HCT116 (cell line): Measurements from ENCODE around the gene PCDH10.

ENCODE experiments used
- ATF3 ChIP-seq: IDR thresholded peaks from 2 replicates; pipeline ENCODE4 v1.6.1; 2012
- CEBPB ChIP-seq: IDR thresholded peaks from 2 replicates; pipeline ENCODE4 v1.6.1; 2012; ENCODE audit warnings: low read depth
- CTCF ChIP-seq, 3 experiments: fragments of 200-600 bp in 1 of 3; sonication (generic) in 1 of 3; IDR thresholded peaks in 2 of 3; conservative IDR thresholded peaks in 1 of 3; 2 replicates each; pipeline ENCODE4 v1.5.1; 2012 to 2017; ENCODE audit warnings: low read depth in 2 of 3, low read length in 2 of 3, antibody characterized with exemption in 1 of 3, borderline replicate concordance in 1 of 3, control low read depth in 1 of 3, mild to moderate bottlenecking in 1 of 3, mixed read lengths in 1 of 3, mixed run types in 1 of 3, moderate library complexity in 1 of 3; ENCODE audit not compliant: insufficient read depth in 1 of 3
- EGR1 ChIP-seq: IDR thresholded peaks from 2 replicates; pipeline ENCODE4 v1.6.1; 2012; ENCODE audit warnings: low read depth
- EZH2phosphoT487 ChIP-seq: fragments of 200-600 bp; IDR thresholded peaks from 2 replicates; pipeline ENCODE4 v1.6.1; 2018; ENCODE audit warnings: antibody characterized with exemption, borderline replicate concordance
- JUND ChIP-seq: IDR thresholded peaks from 2 replicates; pipeline ENCODE4 v1.6.1; 2012
- MAX ChIP-seq: IDR thresholded peaks from 2 replicates; pipeline ENCODE4 v1.6.1; 2012
- POLR2A ChIP-seq: IDR thresholded peaks from 2 replicates; pipeline ENCODE4 v1.7.0; 2011; ENCODE audit warnings: borderline replicate concordance; ENCODE audit not compliant: insufficient read depth, insufficient read length; ENCODE audit errors: extremely low read depth
- POLR2AphosphoS5 ChIP-seq: IDR thresholded peaks from 2 replicates; pipeline ENCODE4 v1.6.1; 2011; ENCODE audit warnings: mild to moderate bottlenecking, low read depth, low read length, moderate library complexity
- SIN3A ChIP-seq: IDR thresholded peaks from 2 replicates; pipeline ENCODE4 v1.6.1; 2012; ENCODE audit warnings: low read depth

GRCh38 chr4:133148690-133149363, at the start of gene PCDH10:
- TF ChIP-seq POLR2AphosphoS5, result no peak
- TF ChIP-seq CTCF (IDR thresholded peaks at IDR 0.05 in 2 of 3, conservative IDR thresholded peaks at IDR 0.05 in 1 of 3; ENCODE audit: borderline replicate concordance in 1 of 3, insufficient read depth in 1 of 3, low read depth in 2 of 3, low read length in 2 of 3), result no peak
- no peak for TF ChIP-seq ATF3
- no peak for TF ChIP-seq SIN3A
- no peak for TF ChIP-seq CEBPB
- TF ChIP-seq JUND, result no peak
- TF ChIP-seq EZH2phosphoT487, result no peak
- no peak for TF ChIP-seq MAX
- no peak for TF ChIP-seq POLR2A
- TF ChIP-seq EGR1, result no peak
